HG02840 (cell line): ENCODE data around the gene CHST8.
"Not testable (repeated sequence)": the region's sequence is repeated elsewhere in the genome, so short reads cannot be mapped to it uniquely, and the experiment has no call there.

Source experiments
- ATAC-seq: cut with Tn5 transposase; IDR thresholded peaks from one replicate; pipeline ENCODE4 v1.9.1; 2021; ENCODE audit warnings: mild to moderate bottlenecking, moderate library complexity, moderate number of reproducible peaks; ENCODE audit not compliant: unreplicated experiment, low FRiP score

Gene CHST8

GRCh38 chr19:33802801-33803200, 181.0 kb downstream of the CHST8 start:
- no peak for ATAC-seq

- no peak for ATAC-seq
Measured at GRCh38 chr19:33803383-33803782, 181.6 kb downstream of the CHST8 start.

GRCh38 chr19:33804021-33804799, 182.5 kb downstream of the CHST8 start:
- no peak for ATAC-seq

GRCh38 chr19:33805313-33805712, 183.6 kb downstream of the CHST8 start:
- no peak for ATAC-seq

GRCh38 chr19:33805840-33806433, 184.2 kb downstream of the CHST8 start:
- no peak for ATAC-seq

GRCh38 chr19:33806434-33806881, 184.7 kb downstream of the CHST8 start:
- no peak for ATAC-seq

- no peak for ATAC-seq
Measured at GRCh38 chr19:33808399-33808798, 186.6 kb downstream of the CHST8 start.

GRCh38 chr19:33809960-33810359, 188.2 kb downstream of the CHST8 start:
- ATAC-seq, result no peak

- ATAC-seq, result no peak
Measured at GRCh38 chr19:33810821-33811220, 189.1 kb downstream of the CHST8 start.

GRCh38 chr19:33811246-33811645, 189.5 kb downstream of the CHST8 start:
- no peak for ATAC-seq

GRCh38 chr19:33811736-33812387, 190.1 kb downstream of the CHST8 start:
- no peak for ATAC-seq

- ATAC-seq, result no peak
Measured at GRCh38 chr19:33812388-33813330, 190.9 kb downstream of the CHST8 start.

GRCh38 chr19:33813391-33814101, 191.8 kb downstream of the CHST8 start:
- ATAC-seq, result no peak

- ATAC-seq, result no peak
Measured at GRCh38 chr19:33814181-33815165, 192.7 kb downstream of the CHST8 start.

GRCh38 chr19:33815380-33816340, 193.9 kb downstream of the CHST8 start:
- no peak for ATAC-seq

- no peak for ATAC-seq
Measured at GRCh38 chr19:33818411-33818810, 196.7 kb downstream of the CHST8 start.

GRCh38 chr19:33819078-33819477, 197.3 kb downstream of the CHST8 start:
- not testable (repeated sequence) for ATAC-seq

GRCh38 chr19:33819506-33819879, 197.7 kb downstream of the CHST8 start:
- ATAC-seq, result no peak
